HG03097 (cell line): ENCODE results near the gene CEP63.

Experiments used
- ATAC-seq: cut with Tn5 transposase; IDR thresholded peaks from one replicate; pipeline ENCODE4 v1.9.1; 2021; ENCODE audit not compliant: unreplicated experiment, low FRiP score

The CEP63 gene

DNA sequence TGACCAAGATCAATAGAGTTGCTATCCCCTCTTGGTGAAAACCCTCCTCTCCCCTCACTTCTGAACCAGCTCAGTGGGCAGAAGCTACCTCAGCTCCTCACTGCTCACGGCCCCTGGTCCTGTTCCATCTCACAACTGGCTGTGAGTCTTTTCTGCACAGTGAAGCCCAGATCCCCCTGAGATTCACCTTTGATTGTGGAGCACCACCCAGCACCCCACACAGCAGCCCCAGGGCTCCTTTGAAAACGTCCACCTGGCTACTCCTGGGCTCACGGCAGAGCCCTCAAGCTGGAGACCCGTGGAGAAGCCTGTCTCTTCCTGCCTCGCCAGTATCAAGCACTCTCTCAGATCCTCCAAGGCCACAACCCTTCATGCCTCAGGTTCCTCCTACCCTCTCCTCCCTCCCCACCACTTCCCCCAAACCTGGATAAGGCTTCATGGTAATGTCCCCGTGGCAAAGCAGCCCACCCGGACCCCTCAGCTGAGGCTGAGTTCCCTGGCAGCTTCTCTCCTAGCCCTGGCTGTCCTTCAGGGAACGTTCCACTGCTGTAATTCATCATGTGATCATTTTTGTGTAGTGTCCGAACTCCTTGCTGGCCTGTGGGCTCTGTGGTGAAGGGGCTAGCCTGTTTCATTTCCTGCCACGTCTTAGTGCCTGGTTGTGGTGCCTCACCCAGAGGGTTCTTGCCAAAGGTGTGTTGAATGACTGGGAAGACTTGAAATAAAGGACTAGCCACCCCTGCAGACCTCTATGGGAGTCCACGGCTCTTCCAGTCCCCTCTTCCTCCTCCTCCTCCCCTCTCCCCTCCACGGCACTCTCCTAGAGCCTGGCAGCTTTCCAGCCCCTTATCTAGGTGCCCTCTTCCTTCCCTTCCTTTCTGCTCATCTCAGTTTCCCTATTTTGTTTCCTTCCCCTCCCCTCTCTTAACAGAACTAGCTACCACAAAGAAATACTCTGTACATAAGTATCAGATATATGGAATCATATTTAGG lies 120.5 kb downstream of the CEP63 start:
- no peak for ATAC-seq

GRCh38 chr3:134607054-134608022 lies 121.5 kb downstream of the CEP63 start:
- no peak for ATAC-seq

GRCh38 chr3:134608023-134608770 lies 122.3 kb downstream of the CEP63 start:
- ATAC-seq = no peak

- ATAC-seq = no peak
Observed at GRCh38 chr3:134608771-134609435, 123.0 kb downstream of the CEP63 start.

DNA sequence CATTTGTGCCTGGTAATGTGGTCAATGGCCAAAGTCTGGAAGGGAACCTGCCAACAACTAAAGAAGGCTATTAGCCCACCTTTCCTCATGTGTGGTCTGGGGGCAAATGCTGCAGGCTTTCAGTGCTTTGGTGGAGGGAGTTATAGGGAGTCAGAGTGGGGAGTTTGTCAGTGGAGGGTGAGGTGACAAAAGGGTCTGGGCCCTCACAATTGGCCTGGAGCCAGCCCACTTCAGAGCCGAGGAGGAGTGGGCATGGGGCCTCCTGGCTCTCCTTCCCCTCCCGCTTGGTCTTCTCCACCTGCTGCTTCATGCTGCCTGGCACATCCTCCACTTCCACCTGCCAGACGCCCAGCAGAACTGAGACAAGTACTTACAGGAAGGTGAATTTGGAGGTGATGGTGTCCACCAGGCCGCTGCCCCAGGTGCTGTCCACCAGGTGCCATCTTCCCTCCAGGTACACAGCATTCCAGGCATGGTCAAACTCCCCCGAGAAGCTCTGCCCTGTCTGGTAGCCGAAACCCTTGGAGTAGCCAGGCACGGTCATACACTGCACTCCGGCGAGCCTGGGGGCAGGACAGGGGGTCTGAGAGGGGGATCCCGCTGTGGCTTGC lies 124.1 kb downstream of the CEP63 start:
- no peak for ATAC-seq

- ATAC-seq = no peak
Observed at GRCh38 chr3:134610432-134611385, 124.9 kb downstream of the CEP63 start.

DNA sequence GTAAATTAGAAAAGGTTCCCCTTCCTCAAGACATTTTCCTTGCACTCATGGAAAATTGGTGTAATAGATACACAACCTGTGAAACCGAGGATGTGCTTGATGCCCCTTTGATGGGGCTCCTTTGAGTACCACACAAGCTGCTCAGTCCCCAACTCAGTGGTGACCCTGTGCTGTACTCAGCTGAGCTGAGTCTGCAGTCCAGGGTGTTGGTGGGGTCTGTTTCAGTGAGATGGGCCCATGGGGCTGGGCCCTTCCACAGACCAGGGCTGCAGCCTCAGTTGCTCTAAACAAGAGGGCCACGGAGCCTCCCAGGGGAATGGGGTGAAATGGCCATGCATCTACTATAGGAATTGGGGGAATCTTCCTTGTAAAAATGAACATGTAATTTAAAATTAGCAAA lies 125.7 kb downstream of the CEP63 start:
- no peak for ATAC-seq

- no peak for ATAC-seq
Observed at GRCh38 chr3:134613006-134613520, 127.2 kb downstream of the CEP63 start.

DNA sequence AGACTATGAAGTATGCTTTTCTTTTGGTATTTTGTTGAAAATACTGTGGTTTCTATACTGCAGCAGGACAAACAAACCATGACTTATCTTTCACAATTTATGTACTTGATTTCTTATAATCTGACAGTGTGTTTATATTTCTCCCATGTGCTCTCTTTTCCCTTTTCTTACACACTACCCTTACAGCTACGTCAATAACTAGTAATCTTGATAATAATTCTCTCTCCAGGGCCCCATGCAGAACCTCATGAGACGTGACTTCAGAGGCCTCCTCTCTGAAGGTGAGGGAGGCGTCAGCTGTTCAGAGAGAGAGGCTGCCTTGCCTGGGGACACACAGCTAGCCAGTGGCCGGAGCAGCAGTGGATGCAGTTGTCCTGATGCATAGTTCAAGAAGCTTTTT lies 129.1 kb downstream of the CEP63 start:
- no peak for ATAC-seq

GRCh38 chr3:134615743-134616142 lies 129.9 kb downstream of the CEP63 start:
- ATAC-seq = no peak

DNA sequence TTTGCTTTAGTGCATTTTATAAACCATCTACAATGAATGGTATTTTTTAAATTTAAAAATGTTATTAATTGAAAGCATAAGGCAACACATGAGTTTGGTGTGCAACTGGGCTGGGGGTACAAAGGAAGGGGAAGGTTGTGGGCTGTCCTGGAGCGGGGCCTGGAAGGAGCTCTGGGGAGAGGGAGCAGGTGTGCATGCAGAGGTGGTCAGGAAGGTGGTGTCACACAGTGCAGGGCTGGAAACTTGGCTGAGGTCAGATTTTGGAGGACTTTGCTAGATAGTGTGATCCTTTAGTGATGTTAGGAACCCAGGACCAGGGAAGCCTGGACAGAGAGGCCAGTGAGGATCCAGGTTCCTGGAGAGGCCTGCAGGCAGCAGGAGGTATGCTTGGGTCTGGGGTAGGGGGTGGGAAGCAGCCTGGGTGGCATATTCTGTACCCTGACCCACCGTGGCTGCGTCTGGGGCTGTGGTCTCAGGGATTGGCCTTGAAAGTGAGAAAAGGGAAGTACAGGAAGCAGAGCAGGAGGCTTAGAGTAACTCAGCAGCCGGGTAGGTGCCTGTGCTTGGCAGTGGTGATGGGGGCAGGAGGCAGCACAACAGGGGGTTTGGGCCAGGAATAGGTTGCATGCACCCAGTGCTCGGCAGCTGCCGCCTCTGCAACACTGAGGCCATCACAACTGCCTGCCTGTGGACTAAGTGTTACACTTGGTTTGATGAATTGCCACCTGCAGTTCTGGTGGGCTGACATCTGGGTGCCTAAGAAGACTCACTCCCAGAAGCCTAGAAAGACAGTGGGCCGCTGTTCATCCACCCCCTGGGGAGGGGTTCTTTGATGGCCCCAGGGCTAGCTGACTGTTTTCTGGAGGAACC lies 132.0 kb downstream of the CEP63 start:
- ATAC-seq = no peak

DNA sequence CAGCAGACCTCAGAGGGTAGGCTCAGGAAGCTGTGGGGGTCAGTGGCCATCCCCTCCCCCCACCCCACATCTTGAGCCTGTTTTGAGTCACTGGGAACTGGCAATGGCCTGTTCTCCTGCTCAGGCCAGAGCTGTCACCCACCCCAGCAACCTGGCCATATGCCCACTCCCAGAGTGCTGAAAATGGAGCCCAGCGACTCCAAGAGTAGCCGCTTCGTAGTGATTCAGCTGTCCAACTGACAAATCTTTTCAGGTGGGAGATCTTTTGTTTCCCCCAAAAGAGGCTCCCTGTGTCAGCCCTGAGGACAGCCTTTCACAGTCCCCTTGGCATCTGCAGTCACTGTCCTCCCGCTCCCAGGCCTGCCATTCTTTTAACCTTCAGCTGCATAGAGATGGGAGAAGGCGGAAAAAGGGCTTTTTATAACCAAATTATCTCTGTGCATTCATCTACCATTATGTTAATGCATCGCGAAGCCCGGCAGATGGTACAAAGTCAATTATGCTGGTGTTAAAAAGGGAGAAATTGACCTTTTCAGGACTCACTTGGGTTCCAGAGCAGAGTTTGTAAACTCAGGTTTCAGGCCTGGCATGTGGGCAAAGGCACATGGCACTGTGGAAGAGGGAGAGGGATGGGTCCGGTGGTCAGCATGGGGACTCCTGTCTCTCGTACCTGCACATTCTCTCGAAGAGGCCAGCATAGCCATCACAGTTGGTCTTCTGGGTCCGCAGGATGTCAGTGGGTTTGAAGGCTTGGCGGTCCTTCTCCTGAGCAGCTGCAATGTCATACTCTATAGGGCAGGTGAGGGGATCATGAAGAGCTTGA lies 132.8 kb downstream of the CEP63 start:
- no peak for ATAC-seq

- no peak for ATAC-seq
Observed at GRCh38 chr3:134619301-134619615, 133.4 kb downstream of the CEP63 start.

DNA sequence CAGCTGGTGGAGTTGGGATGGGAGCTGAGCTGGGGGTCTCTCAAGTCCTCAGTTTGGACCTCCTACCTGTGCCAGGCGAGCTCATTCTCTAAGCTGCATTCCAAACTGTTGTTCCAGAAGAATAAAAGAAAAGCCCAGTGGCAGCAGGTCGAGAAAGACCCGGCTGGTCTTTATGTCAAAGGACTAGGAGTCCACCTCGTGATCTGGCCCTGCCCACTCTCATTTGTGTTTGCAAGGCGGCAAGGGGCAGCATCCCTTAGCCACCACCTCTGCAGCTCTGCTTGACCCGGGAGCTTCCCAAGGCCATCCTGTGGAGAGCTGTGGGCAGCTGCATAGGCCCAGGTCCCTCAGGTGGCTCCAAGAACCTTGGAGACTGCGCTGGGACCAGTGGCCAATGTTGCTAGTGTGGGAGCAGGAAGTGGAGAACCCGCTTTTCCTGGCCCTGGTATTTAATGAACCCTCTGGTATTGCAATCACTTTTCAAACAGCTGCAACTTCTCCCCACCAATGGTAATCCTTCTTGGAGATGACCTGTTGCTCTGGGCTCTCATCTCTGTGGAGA lies 134.1 kb downstream of the CEP63 start:
- ATAC-seq = no peak

- no peak for ATAC-seq
Observed at GRCh38 chr3:134620476-134621115, 134.7 kb downstream of the CEP63 start.

DNA sequence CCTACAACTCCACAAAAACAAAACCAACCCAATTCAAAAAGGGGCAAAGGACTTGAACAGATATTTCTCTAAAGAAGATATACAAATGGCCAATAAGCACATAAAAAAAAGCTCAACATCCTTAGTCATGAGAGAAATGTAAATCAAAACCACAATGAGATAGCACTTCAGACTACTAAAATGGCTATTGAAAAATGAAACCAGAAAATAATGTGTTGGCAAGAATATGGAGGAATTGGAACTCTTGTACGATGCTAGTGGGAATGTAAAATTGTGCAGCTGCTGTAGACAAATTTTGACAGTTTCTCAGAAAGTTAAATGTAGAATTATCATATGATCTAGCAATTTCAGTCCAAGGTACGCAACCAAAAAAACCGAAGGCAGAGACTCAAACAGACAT lies 136.0 kb downstream of the CEP63 start:
- no peak for ATAC-seq
